ENCODE data around the gene OR8G1.
"Not testable (repeated sequence)": the region's sequence is repeated elsewhere in the genome, so short reads cannot be mapped to it uniquely, and the experiment has no call there.

Gene OR8G1, protein sequence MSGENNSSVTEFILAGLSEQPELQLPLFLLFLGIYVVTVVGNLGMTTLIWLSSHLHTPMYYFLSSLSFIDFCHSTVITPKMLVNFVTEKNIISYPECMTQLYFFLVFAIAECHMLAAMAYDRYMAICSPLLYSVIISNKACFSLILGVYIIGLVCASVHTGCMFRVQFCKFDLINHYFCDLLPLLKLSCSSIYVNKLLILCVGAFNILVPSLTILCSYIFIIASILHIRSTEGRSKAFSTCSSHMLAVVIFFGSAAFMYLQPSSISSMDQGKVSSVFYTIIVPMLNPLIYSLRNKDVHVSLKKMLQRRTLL

DNA sequence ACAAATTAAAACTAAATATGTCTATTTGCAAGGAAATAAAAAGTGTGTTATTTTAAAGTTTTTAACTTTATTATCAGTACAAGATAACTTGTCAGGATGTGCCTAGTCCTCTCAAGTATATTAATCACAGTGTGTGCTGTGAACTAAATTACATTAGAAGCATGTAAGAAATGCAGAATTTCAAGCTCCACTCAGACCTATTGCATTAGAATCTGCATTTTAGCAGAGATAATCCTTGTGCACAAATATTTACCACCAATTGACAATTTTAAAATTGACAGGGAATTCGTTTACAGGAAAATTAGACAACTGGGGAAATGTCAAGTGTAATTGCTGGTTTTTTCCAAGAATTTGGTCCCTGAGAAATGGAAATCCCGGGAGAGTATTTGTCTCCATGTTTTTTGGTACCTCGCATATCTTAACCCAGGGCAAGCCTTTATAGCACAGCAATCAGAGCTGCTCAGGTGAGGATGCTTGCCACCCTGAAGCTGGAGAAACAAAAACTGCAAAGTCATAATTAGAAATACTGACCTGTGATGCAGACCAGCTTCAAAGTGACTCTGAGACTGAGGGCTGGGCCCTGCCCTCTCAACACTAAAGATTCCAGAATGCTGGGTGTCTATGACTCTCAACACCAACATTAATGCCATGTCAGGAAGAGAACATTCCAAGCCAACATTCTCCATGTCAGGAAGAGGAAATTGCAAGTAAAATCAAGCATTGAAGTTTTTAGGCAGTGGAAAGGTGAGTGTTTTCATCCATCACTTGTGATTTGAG, at the start of gene OR8G1:
TSS of gene OR8G1 (plus strand) at position 475 of the 777 bp plus-strand sequence. CDS start 8,581 bp downstream, outside the sequence.
- no peak for DNase-seq (ENCODE audit: low spot score)

DNA sequence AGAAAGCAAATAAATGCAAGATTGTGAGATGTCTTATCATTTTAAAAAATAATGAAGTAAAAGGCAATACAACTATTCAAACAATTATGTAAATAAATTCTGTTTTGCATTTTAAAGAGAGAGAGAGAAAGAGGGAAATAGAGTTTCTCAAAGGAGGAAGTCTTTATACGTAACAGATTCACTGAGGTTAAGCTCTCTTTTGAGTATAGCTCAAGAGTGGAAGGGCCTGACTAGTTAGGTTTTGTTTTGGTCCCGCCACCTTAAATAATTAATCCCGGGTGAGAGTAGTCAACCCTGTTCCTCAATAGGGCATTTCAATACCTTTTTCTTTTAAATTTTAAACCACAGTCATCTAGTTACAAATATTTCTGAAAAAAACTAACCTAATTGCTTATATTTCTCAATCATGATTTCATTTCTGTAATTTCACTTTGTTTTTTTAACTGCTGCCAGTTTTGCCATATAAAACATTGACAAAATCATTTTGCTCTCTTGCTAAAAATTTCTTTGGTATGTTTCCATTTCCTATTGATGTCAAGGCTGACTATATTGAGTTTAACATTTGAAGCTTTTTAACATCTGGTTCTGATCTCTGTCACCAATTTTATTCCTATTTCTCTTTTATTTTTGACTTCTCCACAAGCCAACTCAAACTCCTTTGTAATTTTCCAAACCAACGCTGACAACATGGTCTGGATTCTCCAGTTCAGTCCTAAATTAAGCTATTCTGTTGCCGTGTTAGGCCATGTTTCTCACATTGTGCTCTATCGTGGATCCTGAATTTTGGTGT, 47.5 kb upstream of the OR8G1 start:
- DNase-seq (ENCODE audit: low spot score): no peak

DNA sequence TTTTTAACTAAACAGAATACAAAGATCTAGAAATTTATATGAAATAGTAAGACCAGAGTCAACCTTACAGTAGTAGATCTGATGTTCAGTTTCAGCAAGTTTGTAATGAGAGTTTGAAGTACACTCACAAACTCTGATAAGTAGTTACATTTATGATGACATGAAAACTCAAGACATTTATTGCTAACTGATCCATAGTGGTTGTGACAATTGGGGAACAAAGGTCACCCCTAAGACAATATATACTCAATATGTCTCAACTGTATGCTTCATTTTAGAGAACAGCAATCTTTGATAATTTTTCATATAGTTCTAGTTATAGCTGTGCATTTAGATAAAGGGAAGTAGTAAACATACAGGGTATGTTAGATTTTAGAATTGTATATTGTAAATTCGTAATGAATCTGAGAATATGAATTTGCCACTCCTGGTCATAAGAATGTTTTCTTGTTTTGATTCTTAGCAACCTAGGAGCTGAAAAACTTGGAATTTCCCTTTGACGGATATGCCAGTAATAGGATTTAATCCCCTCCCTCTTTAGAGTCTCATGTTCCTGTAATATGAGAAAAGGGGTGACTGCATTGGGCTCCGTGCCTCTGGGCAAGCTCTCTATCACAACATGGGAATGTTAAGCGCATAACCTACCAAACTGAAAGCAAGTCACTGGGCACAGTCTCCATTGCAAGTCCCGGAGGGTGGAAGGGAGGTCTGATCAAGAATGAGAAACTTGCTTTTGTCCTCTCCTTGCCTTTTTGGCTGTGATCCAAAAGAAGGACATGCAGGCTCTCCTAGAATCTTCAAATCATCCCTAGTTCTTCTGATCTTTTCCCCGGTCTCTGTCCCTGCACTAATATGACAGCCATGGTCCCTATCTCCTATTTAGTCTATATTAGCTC, 46.4 kb upstream of the OR8G1 start:
- DNase-seq (ENCODE audit: low spot score): no peak

DNA sequence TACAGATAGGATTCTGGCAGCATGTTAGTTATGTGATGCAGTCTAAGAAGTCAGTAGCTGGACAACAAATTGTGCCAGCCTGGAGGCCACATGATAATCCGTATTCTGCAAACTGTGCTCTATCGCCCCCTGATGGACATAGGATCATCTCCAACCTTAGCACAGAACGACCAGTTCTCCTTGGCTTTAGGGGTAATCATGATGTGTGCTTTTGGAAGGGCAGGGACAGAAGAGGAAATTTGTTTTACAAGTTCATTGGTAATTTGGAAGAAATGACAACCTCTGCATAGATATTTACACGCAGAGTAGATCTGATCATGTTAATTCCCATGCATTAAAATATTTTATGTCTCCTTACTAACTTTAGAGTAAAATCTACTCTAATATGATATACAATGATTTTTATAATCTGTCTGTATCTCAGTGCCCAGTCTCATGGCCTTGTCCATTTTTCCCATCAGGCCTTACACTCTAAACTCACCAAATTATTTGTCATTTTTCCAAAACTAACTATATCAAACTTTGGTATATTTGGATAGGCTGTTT, 45.6 kb upstream of the OR8G1 start:
- DNase-seq (ENCODE audit: low spot score): peak; percentile 60

DNA sequence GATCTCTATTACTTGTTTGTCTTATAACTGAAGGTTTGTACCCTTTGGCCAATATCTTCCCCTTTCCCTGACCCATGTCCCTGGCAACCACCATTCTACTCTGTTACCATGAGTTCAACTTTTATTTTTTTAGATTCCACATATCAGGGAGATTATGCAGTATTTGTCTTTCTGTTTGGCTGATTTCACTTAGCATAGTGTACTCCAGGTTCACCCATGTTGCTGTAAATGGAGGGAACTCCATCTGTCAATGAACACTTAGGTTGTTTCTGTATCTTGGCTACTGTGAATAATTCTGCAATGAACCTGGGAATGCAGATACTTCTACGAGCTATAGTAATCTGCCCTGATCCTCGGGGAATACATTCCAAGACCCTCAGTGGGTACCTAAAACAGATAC, 42.9 kb upstream of the OR8G1 start:
- no peak for DNase-seq (ENCODE audit: low spot score)

DNA sequence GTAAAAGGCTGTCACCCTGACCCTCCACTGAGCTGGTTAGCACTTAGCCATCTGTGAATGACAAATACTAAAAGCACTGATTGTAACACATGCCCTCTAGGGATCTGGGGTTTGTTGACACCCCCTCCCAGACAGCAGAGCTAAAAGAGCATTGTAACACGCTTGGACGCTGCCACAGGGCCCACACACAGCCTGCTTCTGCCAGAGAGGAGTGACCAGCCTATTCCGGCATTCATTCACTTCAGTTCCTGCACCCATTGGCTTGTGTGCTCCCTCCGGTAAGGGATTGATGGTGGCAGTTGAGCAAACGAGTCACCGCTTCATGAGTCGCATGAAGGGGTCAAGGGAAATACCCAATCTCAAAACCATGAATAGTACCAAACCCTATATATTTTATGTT, 42.0 kb upstream of the OR8G1 start:
- DNase-seq (ENCODE audit: low spot score): no peak

DNA sequence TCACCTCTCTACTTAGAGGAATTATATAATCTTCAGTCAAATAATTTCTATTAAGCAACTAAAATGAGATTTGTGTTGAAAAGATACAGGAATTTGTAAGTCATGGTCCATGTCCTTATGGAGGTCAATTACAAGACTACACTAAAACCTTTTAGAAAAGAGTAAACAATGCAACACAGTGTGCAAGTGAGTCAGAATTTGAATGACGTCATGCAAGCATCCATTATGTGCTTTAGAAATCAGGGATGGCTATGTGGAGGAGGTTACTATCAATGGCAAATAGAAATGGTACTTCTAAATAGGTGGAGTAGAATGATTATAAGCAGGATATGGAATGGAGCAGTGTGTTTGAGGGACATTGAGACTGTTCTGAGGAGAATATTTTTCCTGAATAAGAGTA, 41.2 kb upstream of the OR8G1 start:
- DNase-seq (ENCODE audit: low spot score): no peak

DNA sequence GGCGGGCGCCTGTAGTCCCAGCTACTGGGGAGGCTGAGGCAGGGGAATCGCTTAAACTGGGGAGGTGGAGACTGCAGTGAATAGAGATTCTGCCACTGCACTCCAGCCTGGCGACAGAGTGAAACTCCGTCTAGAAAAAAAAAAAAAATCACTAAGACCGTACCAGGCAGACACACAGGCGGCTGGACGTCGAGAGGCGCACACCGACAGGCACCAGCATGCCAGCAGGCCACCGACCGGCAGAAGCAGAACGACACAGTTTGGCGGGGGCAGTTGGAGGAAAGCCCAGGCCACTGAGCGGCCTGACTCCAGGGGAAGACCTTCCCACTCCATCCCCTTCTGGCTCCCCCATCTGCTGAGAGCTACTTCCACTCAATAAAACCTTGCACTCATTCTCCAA, 40.2 kb upstream of the OR8G1 start:
- no peak for DNase-seq (ENCODE audit: low spot score)

DNA sequence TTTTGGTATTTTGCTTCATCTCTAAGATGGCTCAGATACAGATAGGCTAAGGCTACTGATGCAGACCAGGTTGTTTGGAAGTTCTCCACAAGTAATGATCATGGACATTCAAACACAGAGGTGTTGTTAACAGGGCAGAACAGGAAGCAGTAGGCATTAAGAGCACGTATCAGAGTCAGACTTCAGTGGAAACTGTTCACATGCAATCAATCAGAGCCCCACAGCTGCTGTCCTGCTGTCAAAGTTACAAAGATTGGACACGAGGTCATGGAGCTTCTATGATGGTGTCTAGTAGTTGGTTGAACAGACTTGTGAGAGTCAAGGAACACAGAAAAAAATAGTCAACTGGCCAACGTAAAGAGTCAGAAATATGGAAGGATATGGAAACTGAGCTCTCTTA, 37.9 kb upstream of the OR8G1 start:
- no peak for DNase-seq (ENCODE audit: low spot score)

DNA sequence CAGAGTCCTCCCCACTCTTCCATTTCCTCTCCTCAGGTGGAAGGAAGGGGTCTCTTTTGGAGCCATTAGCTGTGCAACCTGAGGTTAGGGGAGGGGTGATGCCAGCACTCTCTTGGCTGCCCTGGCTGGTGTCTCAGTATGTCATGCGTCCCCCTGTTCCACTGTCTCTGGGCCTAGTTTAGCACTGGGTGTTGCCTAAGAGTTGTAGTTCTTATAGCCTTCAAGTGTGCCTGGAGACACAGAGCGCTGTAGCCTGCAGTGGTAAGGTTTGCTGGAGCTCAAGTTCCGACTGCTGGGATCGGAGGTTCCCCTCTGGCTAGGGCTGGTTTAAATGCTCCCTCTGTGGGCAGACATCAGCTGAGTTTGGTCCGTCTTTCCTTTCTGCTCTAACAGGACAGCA, 36.9 kb upstream of the OR8G1 start:
- DNase-seq (ENCODE audit: low spot score): no peak

DNA sequence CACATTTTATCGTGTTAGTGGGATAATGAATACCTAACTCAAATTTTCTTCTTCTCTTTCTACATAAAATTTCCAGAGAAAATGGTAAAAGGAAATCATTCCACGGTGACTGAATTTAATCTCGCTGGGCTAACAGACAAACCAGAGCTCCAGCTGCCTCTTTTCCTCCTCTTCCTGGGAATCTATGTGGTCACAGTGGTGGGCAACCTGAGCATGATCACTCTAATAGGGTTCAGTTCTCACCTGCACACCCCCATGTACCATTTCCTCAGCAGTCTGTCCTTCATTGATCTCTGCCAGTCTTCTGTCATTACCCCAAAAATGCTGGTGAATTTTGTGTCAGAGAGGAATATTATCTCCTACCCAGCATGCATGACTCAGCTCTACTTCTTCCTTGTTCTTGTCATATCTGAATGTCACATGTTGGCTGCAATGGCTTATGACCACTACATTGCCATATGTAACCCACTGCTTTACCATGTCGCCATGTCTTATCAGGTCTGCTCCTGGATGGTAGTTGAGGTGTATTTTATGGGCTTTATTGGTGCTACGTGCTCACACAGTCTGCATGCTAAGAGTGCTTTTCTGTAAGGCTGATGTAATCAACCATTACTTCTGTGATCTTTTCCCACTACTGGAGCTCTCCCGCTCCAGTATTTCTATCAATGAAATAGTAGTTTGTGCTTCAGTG, 33.6 kb upstream of the OR8G1 start:
- no peak for DNase-seq (ENCODE audit: low spot score)

DNA sequence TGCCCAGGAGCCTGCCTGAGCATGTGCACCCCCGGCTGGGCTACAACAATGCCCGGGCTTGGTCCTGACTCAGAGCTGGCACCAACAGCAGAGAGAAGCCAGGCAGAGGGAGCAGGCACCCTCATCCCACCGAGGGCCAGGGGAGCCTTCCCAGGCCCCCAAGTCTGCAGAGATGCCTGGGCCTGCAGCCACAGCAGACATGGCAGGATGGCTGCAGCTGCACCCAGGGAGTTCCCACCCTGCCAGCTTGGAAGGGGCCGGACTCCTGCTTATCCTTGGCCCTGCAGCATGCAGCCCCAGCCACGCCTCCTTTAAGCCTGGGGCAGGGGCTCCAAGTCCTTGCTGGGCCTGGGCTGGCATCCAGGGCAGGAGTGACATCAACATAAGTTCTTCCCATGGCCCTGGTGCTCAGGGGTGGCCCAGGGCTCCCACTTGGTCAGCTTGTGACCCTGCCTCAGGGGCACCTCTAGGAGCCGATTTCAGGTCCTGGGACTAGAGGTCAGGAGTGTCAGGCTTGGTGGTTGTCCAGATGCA, 31.0 kb upstream of the OR8G1 start:
- DNase-seq (ENCODE audit: low spot score): no peak

DNA sequence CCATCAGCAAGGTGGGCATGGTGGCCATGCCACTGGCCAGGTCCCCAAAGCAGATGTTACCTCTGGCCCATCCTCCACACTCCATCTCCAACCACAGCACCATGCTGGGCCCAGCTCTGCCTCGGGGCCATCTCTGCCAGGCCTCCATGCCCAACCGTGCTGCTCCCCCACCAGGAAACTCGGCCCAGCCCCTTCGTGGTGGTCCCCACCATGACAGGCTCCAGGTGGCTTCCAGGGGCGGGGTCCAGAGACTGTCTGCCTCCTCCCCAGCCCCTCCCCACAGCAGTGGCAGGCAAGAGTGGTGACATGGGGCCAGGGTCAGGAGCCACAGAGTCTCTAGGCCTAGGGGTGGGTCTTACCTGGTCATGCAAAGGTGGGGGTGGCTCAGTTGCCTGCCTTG, 30.5 kb upstream of the OR8G1 start:
- DNase-seq (ENCODE audit: low spot score): no peak

DNA sequence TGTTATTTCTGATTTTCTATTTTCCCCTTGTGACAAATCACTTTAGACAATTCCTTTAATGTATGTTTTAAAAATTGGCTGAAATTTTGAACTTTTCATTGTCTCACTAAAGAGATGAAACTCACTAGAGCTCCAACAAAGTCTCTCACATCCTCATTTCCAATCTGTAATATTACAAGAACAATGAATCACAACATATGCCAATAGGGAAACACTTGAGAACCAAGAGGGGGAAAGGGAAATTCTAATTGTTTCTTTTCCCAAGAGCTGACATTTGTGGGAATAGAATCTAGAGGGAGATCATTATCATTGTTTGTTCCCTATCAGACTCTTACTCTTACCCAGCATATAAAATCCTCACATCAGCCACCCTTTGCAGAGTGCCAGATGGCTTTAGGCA, 29.6 kb upstream of the OR8G1 start:
- DNase-seq (ENCODE audit: low spot score): no peak

DNA sequence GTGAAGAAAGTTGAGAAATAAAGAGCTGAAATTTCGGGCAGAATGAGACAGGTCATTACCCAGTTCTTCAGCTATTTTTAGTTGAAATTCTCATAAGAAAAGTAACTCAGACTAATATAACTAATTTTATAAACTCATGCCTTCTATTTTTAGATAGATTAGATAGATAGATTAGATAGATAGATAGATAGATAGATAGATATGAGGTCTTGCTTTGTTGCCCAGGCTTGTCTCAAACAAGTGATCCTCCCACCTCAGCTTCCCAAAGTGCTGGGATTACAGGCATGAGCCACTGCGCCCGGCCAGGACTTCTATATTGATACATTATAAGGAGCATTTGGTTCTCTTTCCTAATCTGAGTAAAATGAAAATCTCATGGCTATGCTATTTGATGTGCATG, 26.9 kb upstream of the OR8G1 start:
- no peak for DNase-seq (ENCODE audit: low spot score)

DNA sequence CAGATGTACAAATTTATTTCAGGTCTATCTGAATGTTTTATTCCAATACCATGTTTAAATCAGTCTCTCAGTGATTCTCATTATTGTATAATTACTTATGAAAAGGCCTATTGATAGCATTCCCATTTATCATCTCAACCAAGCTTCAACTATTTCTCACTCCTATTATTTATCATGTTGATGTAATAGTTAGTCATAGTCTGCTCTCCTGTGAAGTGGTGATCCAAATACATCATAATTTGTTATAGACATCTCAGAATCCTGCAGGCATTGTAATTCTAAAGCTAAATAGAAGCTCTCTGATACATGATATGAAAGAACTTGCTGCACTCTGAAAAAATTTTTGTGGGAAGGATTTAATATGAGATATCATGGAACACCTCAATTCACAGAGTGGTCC, 21.8 kb upstream of the OR8G1 start:
- no peak for DNase-seq (ENCODE audit: low spot score)

DNA sequence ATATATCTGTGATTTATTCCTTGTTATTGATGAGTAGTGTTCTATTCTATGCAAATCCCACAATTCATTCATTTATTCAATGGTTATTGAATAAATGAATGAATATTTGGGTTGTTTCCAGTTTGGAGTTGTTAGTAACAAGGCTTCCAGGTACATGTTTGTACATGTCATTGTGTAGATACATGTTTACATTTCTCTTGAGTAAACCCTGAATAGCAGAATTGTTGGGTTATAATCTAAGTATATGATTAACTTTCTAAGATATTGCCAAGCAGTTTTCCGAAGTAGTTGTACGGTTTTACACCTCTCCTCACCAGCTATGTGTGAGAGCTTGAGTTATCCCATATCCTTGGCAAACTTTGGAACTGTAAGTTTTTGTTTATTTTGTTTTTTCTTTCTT, 18.5 kb upstream of the OR8G1 start:
- no peak for DNase-seq (ENCODE audit: low spot score)

DNA sequence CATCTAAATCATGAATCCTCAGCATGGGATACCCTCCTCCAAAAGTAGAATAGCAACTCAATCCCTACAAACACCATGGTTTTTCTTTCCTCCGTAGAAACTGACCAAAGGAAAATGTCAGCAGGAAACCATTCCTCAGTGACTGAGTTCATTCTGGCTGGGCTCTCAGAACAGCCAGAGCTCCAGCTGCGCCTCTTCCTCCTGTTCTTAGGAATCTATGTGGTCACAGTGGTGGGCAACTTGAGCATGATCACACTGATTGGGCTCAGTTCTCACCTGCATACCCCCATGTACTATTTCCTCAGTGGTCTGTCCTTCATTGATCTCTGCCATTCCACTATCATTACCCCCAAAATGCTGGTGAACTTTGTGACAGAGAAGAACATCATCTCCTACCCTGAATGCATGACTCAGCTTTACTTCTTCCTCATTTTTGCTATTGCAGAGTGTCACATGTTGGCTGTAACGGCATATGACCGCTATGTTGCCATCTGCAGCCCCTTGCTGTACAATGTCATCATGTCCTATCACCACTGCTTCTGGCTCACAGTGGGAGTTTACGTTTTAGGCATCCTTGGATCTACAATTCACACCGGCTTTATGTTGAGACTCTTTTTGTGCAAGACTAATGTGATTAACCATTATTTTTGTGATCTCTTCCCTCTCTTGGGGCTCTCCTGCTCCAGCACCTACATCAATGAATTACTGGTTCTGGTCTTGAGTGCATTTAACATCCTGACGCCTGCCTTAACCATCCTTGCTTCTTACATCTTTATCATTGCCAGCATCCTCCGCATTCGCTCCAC, 16.1 kb upstream of the OR8G1 start:
- DNase-seq (ENCODE audit: low spot score): not testable (repeated sequence)

DNA sequence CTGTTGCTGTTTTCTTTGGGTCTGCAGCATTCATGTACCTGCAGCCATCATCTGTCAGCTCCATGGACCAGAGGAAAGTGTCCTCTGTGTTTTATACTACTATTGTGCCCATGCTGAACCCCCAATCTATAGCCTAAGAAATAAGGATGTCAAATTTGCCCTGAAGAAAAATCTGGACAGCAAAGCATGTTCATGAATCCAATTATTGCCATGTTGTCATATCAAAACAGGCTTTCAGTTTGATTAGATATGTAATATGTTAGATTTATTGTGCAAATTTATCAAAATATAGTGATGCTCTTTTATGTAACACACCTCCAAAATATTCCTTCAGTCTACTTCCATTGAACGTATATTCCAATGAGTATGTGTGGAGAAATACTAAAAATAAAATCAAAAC, 15.4 kb upstream of the OR8G1 start:
- no peak for DNase-seq (ENCODE audit: low spot score)

DNA sequence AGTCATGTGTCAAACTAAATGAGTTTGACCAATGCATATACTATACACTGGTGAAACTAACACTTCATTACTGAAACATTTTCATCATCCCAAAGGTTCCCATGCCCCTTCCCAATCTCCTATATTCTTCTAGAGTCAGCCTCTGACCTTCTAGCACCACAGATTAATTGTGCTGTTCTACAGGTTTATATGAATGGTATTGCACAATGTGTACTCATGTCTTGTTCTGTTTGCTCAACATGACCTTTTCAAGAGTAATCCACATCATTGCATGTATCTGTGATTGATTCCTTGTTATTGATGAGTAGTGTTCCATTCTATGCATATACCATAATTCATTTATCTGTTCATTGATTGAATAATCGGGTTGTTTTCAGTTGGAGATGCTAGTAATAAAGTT, 7.5 kb upstream of the OR8G1 start:
- no peak for DNase-seq (ENCODE audit: low spot score)
